GM12878 (cell line): ENCODE results near the gene OPN5. TPM values are rescaled to one million over a fixed set of nuclear protein-coding genes. Genes with fewer than 3 reads are reported as not detected.

Experiments
- ATF7 ChIP-seq: fragments of 450-650 bp; IDR thresholded peaks from 2 replicates; pipeline ENCODE4 v1.6.1; 2016; ENCODE audit warnings: low read depth, mild to moderate bottlenecking
- CBX3 ChIP-seq: fragments of 200-600 bp; sonication (generic); IDR thresholded peaks from 2 replicates; pipeline ENCODE4 v1.6.1; 2016; ENCODE audit warnings: low read depth, borderline replicate concordance
- CREM ChIP-seq: IDR thresholded peaks from 2 replicates; pipeline ENCODE4 v1.6.1; 2014; ENCODE audit warnings: antibody characterized with exemption, low read depth
- FOXM1 ChIP-seq: IDR thresholded peaks from 2 replicates; pipeline ENCODE4 v1.6.1; 2012; ENCODE audit warnings: low read depth, mild to moderate bottlenecking, inconsistent platforms, low read length, moderate library complexity
- GABPA ChIP-seq: IDR thresholded peaks from 2 replicates; pipeline ENCODE4 v1.6.1; 2014; ENCODE audit warnings: antibody characterized with exemption, low read depth, mild to moderate bottlenecking, inconsistent platforms
- GATAD2B ChIP-seq: fragments of 450-650 bp; conservative IDR thresholded peaks from 2 replicates; pipeline ENCODE4 v1.6.1; 2017; ENCODE audit warnings: low read depth, mild to moderate bottlenecking, moderate library complexity
- JUNB ChIP-seq: IDR thresholded peaks from 2 replicates; pipeline ENCODE4 v1.6.1; 2016; ENCODE audit warnings: antibody characterized with exemption, mild to moderate bottlenecking
- KAT2A ChIP-seq: conservative IDR thresholded peaks from 2 replicates; pipeline ENCODE4 v1.6.1; 2011; ENCODE audit warnings: low read depth, low read length; ENCODE audit not compliant: control insufficient read depth
- MTA2 ChIP-seq: fragments of 450-650 bp; IDR thresholded peaks from 2 replicates; pipeline ENCODE4 v1.6.1; 2016; ENCODE audit warnings: low read depth, mild to moderate bottlenecking, moderate library complexity
- NFYB ChIP-seq: IDR thresholded peaks from 2 replicates; pipeline ENCODE4 v1.6.1; 2011; ENCODE audit warnings: low read depth, mild to moderate bottlenecking, low read length, improper control_type of control experiment, moderate library complexity; ENCODE audit not compliant: insufficient read depth
- NR2F1 ChIP-seq: fragments of 450-650 bp; conservative IDR thresholded peaks from 2 replicates; pipeline ENCODE4 v1.6.1; 2017; ENCODE audit warnings: mild to moderate bottlenecking
- POU2F2 ChIP-seq: IDR thresholded peaks from 3 replicates; pipeline ENCODE4 v1.6.1; 2011; ENCODE audit warnings: low read depth, mild to moderate bottlenecking, low read length, borderline replicate concordance
- SIN3A ChIP-seq: IDR thresholded peaks from 2 replicates; pipeline ENCODE4 v1.6.1; 2012; ENCODE audit warnings: low read depth, low read length, improper control_type of control experiment
- SRF ChIP-seq, 2 experiments: IDR thresholded peaks; 2 replicates each; pipeline ENCODE4 v1.6.1; 2011; ENCODE audit warnings: low read depth in 2 of 2, low read length in 2 of 2, mild to moderate bottlenecking in 1 of 2, moderate library complexity in 1 of 2
- TCF12 ChIP-seq: IDR thresholded peaks from 2 replicates; pipeline ENCODE4 v1.6.1; 2011; ENCODE audit warnings: low read depth, mild to moderate bottlenecking, low read length
- TCF7 ChIP-seq: IDR thresholded peaks from 2 replicates; pipeline ENCODE4 v1.6.1; 2014; ENCODE audit warnings: antibody characterized with exemption, borderline replicate concordance
- polyA plus RNA-seq, 11 experiments: library from polyadenylated mRNA; depleted of rRNA in 4 of 11; unstranded in 6 of 11; stranded (reverse) in 5 of 11; fragments of >200 nt; fragmentation: Nextera tagmentation in 4 of 11; fragmentation: Illumina TruSeq in 1 of 11; extraction: Ambion mirVana in 4 of 11; extraction: Trizol in 1 of 11; gene quantifications; 1 replicate in 1 of 11; 2 replicates in 10 of 11; pipeline versions ENCODE4 v1.2.1 to v1.2.3, GENCODE V29; 2011 to 2016; ENCODE audit warnings: inconsistent platforms in 2 of 11, missing spikeins in 2 of 11, low read depth in 1 of 11
- total RNA-seq, 4 experiments: library from RNA; depleted of rRNA in 3 of 4; stranded (reverse); fragments of >200 nt in 3 of 4; fragmentation: Illumina TruSeq in 1 of 4; extraction: Trizol in 1 of 4; gene quantifications; 2 replicates each; pipeline versions ENCODE4 v1.2.1 to v1.2.3, GENCODE V29; 2013 to 2021
- TF ChIP-seq, protein P1 (sequence below): IDR thresholded peaks from 2 replicates; pipeline ENCODE4 v1.6.1; 2011; ENCODE audit warnings: borderline replicate concordance, low read depth, mild to moderate bottlenecking, moderate library complexity, low read length; ENCODE audit not compliant: insufficient read depth, poor library complexity, severe bottlenecking
- TF ChIP-seq, protein P2 (sequence below): fragments of 450-650 bp; IDR thresholded peaks from 2 replicates; pipeline ENCODE4 v1.6.1; 2016; ENCODE audit warnings: mild to moderate bottlenecking
- TF ChIP-seq, protein P3 (sequence below): fragments of 150-350 bp; IDR thresholded peaks from 2 replicates; pipeline ENCODE4 v1.6.1; 2016; ENCODE audit warnings: low read depth, low read length
- TF ChIP-seq, protein P4 (sequence below): fragments of 450-650 bp; formaldehyde crosslinking; IDR thresholded peaks from 2 replicates; pipeline ENCODE4 v1.5.0; 2022; ENCODE audit warnings: mild to moderate bottlenecking, missing genetic modification characterization
- TF ChIP-seq, protein P5 (sequence below): fragments of 450-650 bp; IDR thresholded peaks from 2 replicates; pipeline ENCODE4 v1.6.1; 2016; ENCODE audit warnings: mild to moderate bottlenecking

The OPN5 gene
- total and polyA plus RNA-seq, 10 of the 15 experiments (the other 5 are each of a cell fraction or from before 2014, with no cell fraction given): not detected

DNA sequence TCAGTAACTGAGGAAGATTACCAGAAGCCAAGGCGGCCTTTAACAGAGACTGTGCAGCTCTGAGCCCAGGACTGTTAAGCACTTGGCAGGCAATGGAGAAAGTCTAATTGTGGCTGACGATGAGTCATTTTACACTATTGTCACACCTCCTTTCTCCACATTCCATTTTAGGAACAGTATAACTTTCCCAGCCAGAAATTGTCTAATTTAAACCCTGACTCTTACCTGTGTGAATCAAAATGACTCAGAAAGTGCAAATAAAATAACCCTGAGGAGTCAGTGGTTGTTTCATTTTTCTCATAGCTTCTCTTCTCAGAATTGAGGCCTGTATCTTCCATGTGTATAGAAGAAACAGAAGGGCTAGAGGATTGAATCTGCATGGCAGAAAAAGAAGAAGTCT lies 40.0 kb upstream of the OPN5 start (continued):
- TF ChIP-seq, protein P1, sequence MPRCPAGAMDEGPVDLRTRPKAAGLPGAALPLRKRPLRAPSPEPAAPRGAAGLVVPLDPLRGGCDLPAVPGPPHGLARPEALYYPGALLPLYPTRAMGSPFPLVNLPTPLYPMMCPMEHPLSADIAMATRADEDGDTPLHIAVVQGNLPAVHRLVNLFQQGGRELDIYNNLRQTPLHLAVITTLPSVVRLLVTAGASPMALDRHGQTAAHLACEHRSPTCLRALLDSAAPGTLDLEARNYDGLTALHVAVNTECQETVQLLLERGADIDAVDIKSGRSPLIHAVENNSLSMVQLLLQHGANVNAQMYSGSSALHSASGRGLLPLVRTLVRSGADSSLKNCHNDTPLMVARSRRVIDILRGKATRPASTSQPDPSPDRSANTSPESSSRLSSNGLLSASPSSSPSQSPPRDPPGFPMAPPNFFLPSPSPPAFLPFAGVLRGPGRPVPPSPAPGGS: peak; percentile 81
- peak; percentile 28; the same call in 1 of the 2 replicates for TF ChIP-seq GABPA
- peak; percentile 88 for TF ChIP-seq MTA2
- TF ChIP-seq POU2F2: no peak
- TF ChIP-seq, protein P2, sequence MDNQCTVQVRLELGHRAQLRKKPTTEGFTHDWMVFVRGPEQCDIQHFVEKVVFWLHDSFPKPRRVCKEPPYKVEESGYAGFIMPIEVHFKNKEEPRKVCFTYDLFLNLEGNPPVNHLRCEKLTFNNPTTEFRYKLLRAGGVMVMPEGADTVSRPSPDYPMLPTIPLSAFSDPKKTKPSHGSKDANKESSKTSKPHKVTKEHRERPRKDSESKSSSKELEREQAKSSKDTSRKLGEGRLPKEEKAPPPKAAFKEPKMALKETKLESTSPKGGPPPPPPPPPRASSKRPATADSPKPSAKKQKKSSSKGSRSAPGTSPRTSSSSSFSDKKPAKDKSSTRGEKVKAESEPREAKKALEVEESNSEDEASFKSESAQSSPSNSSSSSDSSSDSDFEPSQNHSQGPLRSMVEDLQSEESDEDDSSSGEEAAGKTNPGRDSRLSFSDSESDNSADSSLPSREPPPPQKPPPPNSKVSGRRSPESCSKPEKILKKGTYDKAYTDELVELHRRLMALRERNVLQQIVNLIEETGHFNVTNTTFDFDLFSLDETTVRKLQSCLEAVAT: no peak
- no peak for TF ChIP-seq CBX3
- TF ChIP-seq FOXM1: peak; percentile 93; the same call in 1 of the 2 replicates
- no peak for TF ChIP-seq NFYB
- no peak for TF ChIP-seq KAT2A
- TF ChIP-seq, protein P3, sequence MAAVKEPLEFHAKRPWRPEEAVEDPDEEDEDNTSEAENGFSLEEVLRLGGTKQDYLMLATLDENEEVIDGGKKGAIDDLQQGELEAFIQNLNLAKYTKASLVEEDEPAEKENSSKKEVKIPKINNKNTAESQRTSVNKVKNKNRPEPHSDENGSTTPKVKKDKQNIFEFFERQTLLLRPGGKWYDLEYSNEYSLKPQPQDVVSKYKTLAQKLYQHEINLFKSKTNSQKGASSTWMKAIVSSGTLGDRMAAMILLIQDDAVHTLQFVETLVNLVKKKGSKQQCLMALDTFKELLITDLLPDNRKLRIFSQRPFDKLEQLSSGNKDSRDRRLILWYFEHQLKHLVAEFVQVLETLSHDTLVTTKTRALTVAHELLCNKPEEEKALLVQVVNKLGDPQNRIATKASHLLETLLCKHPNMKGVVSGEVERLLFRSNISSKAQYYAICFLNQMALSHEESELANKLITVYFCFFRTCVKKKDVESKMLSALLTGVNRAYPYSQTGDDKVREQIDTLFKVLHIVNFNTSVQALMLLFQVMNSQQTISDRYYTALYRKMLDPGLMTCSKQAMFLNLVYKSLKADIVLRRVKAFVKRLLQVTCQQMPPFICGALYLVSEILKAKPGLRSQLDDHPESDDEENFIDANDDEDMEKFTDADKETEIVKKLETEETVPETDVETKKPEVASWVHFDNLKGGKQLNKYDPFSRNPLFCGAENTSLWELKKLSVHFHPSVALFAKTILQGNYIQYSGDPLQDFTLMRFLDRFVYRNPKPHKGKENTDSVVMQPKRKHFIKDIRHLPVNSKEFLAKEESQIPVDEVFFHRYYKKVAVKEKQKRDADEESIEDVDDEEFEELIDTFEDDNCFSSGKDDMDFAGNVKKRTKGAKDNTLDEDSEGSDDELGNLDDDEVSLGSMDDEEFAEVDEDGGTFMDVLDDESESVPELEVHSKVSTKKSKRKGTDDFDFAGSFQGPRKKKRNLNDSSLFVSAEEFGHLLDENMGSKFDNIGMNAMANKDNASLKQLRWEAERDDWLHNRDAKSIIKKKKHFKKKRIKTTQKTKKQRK: no peak
- TF ChIP-seq, protein P4, sequence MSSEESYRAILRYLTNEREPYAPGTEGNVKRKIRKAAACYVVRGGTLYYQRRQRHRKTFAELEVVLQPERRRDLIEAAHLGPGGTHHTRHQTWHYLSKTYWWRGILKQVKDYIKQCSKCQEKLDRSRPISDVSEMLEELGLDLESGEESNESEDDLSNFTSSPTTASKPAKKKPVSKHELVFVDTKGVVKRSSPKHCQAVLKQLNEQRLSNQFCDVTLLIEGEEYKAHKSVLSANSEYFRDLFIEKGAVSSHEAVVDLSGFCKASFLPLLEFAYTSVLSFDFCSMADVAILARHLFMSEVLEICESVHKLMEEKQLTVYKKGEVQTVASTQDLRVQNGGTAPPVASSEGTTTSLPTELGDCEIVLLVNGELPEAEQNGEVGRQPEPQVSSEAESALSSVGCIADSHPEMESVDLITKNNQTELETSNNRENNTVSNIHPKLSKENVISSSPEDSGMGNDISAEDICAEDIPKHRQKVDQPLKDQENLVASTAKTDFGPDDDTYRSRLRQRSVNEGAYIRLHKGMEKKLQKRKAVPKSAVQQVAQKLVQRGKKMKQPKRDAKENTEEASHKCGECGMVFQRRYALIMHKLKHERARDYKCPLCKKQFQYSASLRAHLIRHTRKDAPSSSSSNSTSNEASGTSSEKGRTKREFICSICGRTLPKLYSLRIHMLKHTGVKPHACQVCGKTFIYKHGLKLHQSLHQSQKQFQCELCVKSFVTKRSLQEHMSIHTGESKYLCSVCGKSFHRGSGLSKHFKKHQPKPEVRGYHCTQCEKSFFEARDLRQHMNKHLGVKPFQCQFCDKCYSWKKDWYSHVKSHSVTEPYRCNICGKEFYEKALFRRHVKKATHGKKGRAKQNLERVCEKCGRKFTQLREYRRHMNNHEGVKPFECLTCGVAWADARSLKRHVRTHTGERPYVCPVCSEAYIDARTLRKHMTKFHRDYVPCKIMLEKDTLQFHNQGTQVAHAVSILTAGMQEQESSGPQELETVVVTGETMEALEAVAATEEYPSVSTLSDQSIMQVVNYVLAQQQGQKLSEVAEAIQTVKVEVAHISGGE: no peak
- no peak for TF ChIP-seq SIN3A
- no peak for TF ChIP-seq SRF (IDR thresholded peaks at IDR 0.05; ENCODE audit: low read depth in 2 of 2, low read length in 2 of 2)
- TF ChIP-seq, protein P5, sequence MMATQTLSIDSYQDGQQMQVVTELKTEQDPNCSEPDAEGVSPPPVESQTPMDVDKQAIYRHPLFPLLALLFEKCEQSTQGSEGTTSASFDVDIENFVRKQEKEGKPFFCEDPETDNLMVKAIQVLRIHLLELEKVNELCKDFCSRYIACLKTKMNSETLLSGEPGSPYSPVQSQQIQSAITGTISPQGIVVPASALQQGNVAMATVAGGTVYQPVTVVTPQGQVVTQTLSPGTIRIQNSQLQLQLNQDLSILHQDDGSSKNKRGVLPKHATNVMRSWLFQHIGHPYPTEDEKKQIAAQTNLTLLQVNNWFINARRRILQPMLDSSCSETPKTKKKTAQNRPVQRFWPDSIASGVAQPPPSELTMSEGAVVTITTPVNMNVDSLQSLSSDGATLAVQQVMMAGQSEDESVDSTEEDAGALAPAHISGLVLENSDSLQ: no peak
- TF ChIP-seq TCF12: no peak
- peak; percentile 79 for TF ChIP-seq NR2F1
- peak; percentile 49 for TF ChIP-seq GATAD2B
- no peak for TF ChIP-seq TCF7
- peak; percentile 78 for TF ChIP-seq CREM
- TF ChIP-seq ATF7: 0 out of 2 replicates have a peak, but pooled peaks have one; percentile 28
- peak; percentile 82 for TF ChIP-seq JUNB
